Thyroid gland (tissue), 4 donors: ENCODE data around the gene COCH. TPM values are rescaled to one million over a fixed set of nuclear protein-coding genes. Genes with fewer than 3 reads are reported as not detected.

ENCODE experiments used
- DNase-seq, 2 donors: peaks; one replicate each; pipeline ENCODE4 v3.0.0-alpha.2; 2019
- H3K27ac ChIP-seq, 3 donors: fragments of 200-600 bp; sonication (generic); 1 replicate in 2 of 3; 2 replicates in 1 of 3; pipeline ENCODE4 v1.5.1; 2016 to 2019; ENCODE audit warnings: mild to moderate bottlenecking in 1 of 3, moderate library complexity in 1 of 3
- H3K27me3 ChIP-seq: fragments of 200-600 bp; sonication (generic); one replicate; pipeline ENCODE4 v1.5.1; 2019
- H3K36me3 ChIP-seq, 2 donors: fragments of 200-600 bp; sonication (generic); one replicate each; pipeline ENCODE4 v1.5.1; 2016 to 2019
- H3K4me1 ChIP-seq, 2 donors: fragments of 200-600 bp; sonication (generic); one replicate each; pipeline ENCODE4 v1.5.1; 2017 to 2019
- H3K4me3 ChIP-seq, 3 donors: fragments of 200-600 bp; sonication (generic); replicated peaks in 1 of 3; 1 replicate in 2 of 3; 2 replicates in 1 of 3; pipeline ENCODE4 v1.5.1; 2016; ENCODE audit warnings: mild to moderate bottlenecking in 1 of 3
- H3K9me3 ChIP-seq: fragments of 200-600 bp; sonication (generic); one replicate; pipeline ENCODE4 v1.5.1; 2017
- CTCF ChIP-seq, 6 experiments: fragments of 200-600 bp in 3 of 6; fragments of 450-650 bp in 3 of 6; sonication (generic) in 3 of 6; IDR thresholded peaks; one replicate each; pipeline ENCODE4 v1.5.1; 2016 to 2019; ENCODE audit warnings: antibody characterized with exemption in 6 of 6, mild to moderate bottlenecking in 2 of 6, inconsistent platforms in 1 of 6, moderate library complexity in 1 of 6
- POLR2A ChIP-seq, 2 donors: fragments of 450-650 bp; IDR thresholded peaks; one replicate each; pipeline ENCODE4 v1.6.1; 2017; ENCODE audit warnings: antibody characterized with exemption in 2 of 2, mild to moderate bottlenecking in 2 of 2, moderate library complexity in 1 of 2
- WGBS, 2 donors: methylation state at CpG; one replicate each; pipeline ENCODE4 v1.1.5; 2017; 5-methylcytosine and 5-hydroxymethylcytosine counted together
- intact Hi-C: fragments of 100-400 bp; cut with DNase I; formaldehyde crosslinking; loops from one replicate; pipeline ENCODE4 v1.15.1; 2023
- total RNA-seq, 4 donors: library from RNA; depleted of rRNA; stranded (reverse); fragments of >200 nt; gene quantifications; one replicate each; pipeline ENCODE4 v1.2.3, GENCODE V29; 2016

COCH gene
- total RNA-seq, 4 donors from 2014 or later: 0.40 to 1.7 (median 1.2) TPM

GRCh38 chr14:30874999-30875787 is 834 bp downstream of the COCH start:
- H3K36me3 ChIP-seq: no peaks in the 10 kb centered on the region
- WGBS, 2 donors: 4 to 5% methylated on average over 17 to 24 of the region's 48 CpGs
- H3K4me1 ChIP-seq: peaks cover 12 to 16% of the 10 kb centered on the region in 2 donors
- H3K27ac ChIP-seq: no peak overlapping the region
- H3K9me3 ChIP-seq: no peaks in the 10 kb centered on the region
- TF ChIP-seq CTCF (IDR thresholded peaks at IDR 0.05) (no peak), POLR2A (IDR thresholded peaks at IDR 0.05) (no peak)
- intact Hi-C loops: no loop called here
- H3K27me3 ChIP-seq: peaks cover 9% of the 10 kb centered on the region
- H3K4me3 ChIP-seq: peak overlapping the region in 2 of 3 donors; percentile 10 to 49
- no peak for DNase-seq

- intact Hi-C loops: no loop called here
- Histone ChIP-seq H3K36me3 (no peaks in the 10 kb centered on the region), H3K9me3 (no peaks in the 10 kb centered on the region), H3K4me1 (peaks cover 12 to 16% of the 10 kb centered on the region in 2 donors), H3K27ac (no peak overlapping the region), H3K27me3 (peaks cover 9% of the 10 kb centered on the region), H3K4me3 (no peak overlapping the region)
- no peak for DNase-seq
- no peak for TF ChIP-seq POLR2A (IDR thresholded peaks at IDR 0.05)
- no peak for TF ChIP-seq CTCF (IDR thresholded peaks at IDR 0.05)
- WGBS, 2 donors: 15 to 22% methylated on average over 9 of the region's 9 CpGs
These were observed 1.4 kb downstream of the COCH start for GRCh38 chr14:30875788-30876053.

- Histone ChIP-seq H3K27me3 (peaks cover 9% of the 10 kb centered on the region), H3K4me1 (peaks cover 12 to 16% of the 10 kb centered on the region in 2 donors), H3K36me3 (no peaks in the 10 kb centered on the region), H3K4me3 (no peak overlapping the region), H3K9me3 (no peaks in the 10 kb centered on the region), H3K27ac (no peak overlapping the region)
- WGBS, 2 donors: 79% methylated on average over 4 of the region's 4 CpGs
- DNase-seq: no peak
- intact Hi-C loops: no loop called here
- TF ChIP-seq POLR2A (IDR thresholded peaks at IDR 0.05): no peak
- TF ChIP-seq CTCF (IDR thresholded peaks at IDR 0.05): no peak
These were observed 2.3 kb downstream of the COCH start for GRCh38 chr14:30876692-30877091.

GRCh38 chr14:30882431-30882830 is 8.1 kb downstream of the COCH start:
- Histone ChIP-seq H3K4me1 (no peaks in the 10 kb centered on the region), H3K9me3 (no peaks in the 10 kb centered on the region), H3K27me3 (no peaks in the 10 kb centered on the region), H3K4me3 (no peak overlapping the region), H3K36me3 (no peaks in the 10 kb centered on the region), H3K27ac (no peak overlapping the region)
- intact Hi-C loops: no loop called here
- no peak for DNase-seq
- TF ChIP-seq CTCF (IDR thresholded peaks at IDR 0.05): no peak
- no peak for TF ChIP-seq POLR2A (IDR thresholded peaks at IDR 0.05)
- WGBS, 2 donors: 93 to 97% methylated on average over 1 of the region's 1 CpG

- H3K4me3 ChIP-seq: no peak overlapping the region
- intact Hi-C loops: no loop called here
- 85 to 88% methylated on average over 6 of the region's 6 CpGs for WGBS, 2 donors
- H3K27ac ChIP-seq: no peak overlapping the region
- no peak for DNase-seq
- no peaks in the 10 kb centered on the region for H3K9me3 ChIP-seq
- H3K27me3 ChIP-seq: no peaks in the 10 kb centered on the region
- no peaks in the 10 kb centered on the region for H3K4me1 ChIP-seq
- TF ChIP-seq CTCF (IDR thresholded peaks at IDR 0.05): no peak
- no peak for TF ChIP-seq POLR2A (IDR thresholded peaks at IDR 0.05)
- H3K36me3 ChIP-seq: no peaks in the 10 kb centered on the region
These were observed 9.3 kb downstream of the COCH start for GRCh38 chr14:30883508-30884294.
